Measurements from ENCODE around the gene SPCS1. TPM values are rescaled to one million over a fixed set of nuclear protein-coding genes. Genes with fewer than 3 reads are reported as not detected.
A peak's percentile ranks its signal among the peaks of the same experiment; 100 is the strongest.

Gene SPCS1
- total RNA-seq, 1 donor from 2014 or later: 82.7 TPM

- no peak for TF ChIP-seq CTCF (IDR thresholded peaks at IDR 0.05; ENCODE audit: unreplicated experiment)
- Mint-ChIP-seq H3K9me3 (no peaks in the 10 kb centered on the region), H3K4me3 (no peak overlapping the region), H3K27ac (no peak overlapping the region), H3K4me1 (peaks cover 27% of the 10 kb centered on the region), H3K36me3 (peaks cover 45% of the 10 kb centered on the region), H3K27me3 (ENCODE audit: low read depth) (no peaks in the 10 kb centered on the region)
- DNase-seq (ENCODE audit: low spot score in 2 of 2, unreplicated experiment in 2 of 2): no peak
Measured at GRCh38 chr3:52689151-52689550, 16.8 kb upstream of the SPCS1 start.

DNA sequence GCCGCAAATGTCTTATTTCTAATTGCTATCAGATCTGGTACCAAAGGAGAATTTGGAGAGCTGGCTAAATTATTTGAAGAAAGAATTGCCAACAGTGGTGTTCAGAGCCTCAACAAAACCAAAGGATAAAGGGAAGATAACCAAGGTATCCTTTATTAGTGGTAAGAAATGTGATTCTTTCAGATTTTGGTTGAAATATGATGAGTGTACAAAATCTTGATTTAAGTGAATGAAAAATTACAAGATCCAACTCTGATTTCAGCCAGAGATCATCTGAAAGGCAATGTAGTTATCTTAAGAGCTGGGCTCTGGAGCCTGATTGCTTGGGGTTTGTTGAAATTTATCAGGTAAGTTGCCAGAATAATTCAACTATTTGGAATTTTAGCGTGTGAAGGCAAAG is 15.3 kb upstream of the SPCS1 start:
- peaks cover 19% of the 10 kb centered on the region for H3K4me1 Mint-ChIP-seq
- peaks cover 49% of the 10 kb centered on the region for H3K36me3 Mint-ChIP-seq
- H3K9me3 Mint-ChIP-seq: no peaks in the 10 kb centered on the region
- TF ChIP-seq CTCF (IDR thresholded peaks at IDR 0.05; ENCODE audit: unreplicated experiment): no peak
- no peaks in the 10 kb centered on the region for H3K27me3 Mint-ChIP-seq (ENCODE audit: low read depth)
- no peak overlapping the region for H3K27ac Mint-ChIP-seq
- no peak for DNase-seq (ENCODE audit: low spot score in 2 of 2, unreplicated experiment in 2 of 2)
- no peak overlapping the region for H3K4me3 Mint-ChIP-seq

GRCh38 chr3:52693071-52693470 is 12.8 kb upstream of the SPCS1 start:
- Mint-ChIP-seq H3K27ac (peak overlapping the region; percentile 4), H3K27me3 (ENCODE audit: low read depth) (no peaks in the 10 kb centered on the region), H3K4me1 (peaks cover 7% of the 10 kb centered on the region), H3K36me3 (peaks cover 58% of the 10 kb centered on the region), H3K4me3 (no peak overlapping the region), H3K9me3 (no peaks in the 10 kb centered on the region)
- DNase-seq (ENCODE audit: low spot score in 2 of 2, unreplicated experiment in 2 of 2): no peak
- no peak for TF ChIP-seq CTCF (IDR thresholded peaks at IDR 0.05; ENCODE audit: unreplicated experiment)

GRCh38 chr3:52694528-52695189 is 11.2 kb upstream of the SPCS1 start:
- Mint-ChIP-seq H3K27ac (peak overlapping the region; percentile 43), H3K36me3 (peaks cover 44% of the 10 kb centered on the region)
- no peak for DNase-seq (ENCODE audit: low spot score in 2 of 2, unreplicated experiment in 2 of 2)

GRCh38 chr3:52695798-52696671 is 9.9 kb upstream of the SPCS1 start:
- Mint-ChIP-seq H3K9me3 (no peaks in the 10 kb centered on the region), H3K4me1 (no peaks in the 10 kb centered on the region), H3K36me3 (peaks cover 40% of the 10 kb centered on the region), H3K4me3 (no peak overlapping the region), H3K27me3 (ENCODE audit: low read depth) (no peaks in the 10 kb centered on the region), H3K27ac (peak overlapping the region; percentile 13)
- DNase-seq (ENCODE audit: low spot score in 2 of 2, unreplicated experiment in 2 of 2): no peak
- no peak for TF ChIP-seq CTCF (IDR thresholded peaks at IDR 0.05; ENCODE audit: unreplicated experiment)

More at GRCh38 chr3:52694528-52695189, 11.2 kb upstream of the SPCS1 start:
- no peaks in the 10 kb centered on the region for H3K27me3 Mint-ChIP-seq (ENCODE audit: low read depth)
- no peaks in the 10 kb centered on the region for H3K4me1 Mint-ChIP-seq
- no peak for TF ChIP-seq CTCF (IDR thresholded peaks at IDR 0.05; ENCODE audit: unreplicated experiment)
- H3K9me3 Mint-ChIP-seq: no peaks in the 10 kb centered on the region
- no peak overlapping the region for H3K4me3 Mint-ChIP-seq

All from mesothelial cell of epicardium (in vitro differentiated cells).